Gastrocnemius medialis (tissue), 4 donors: ENCODE results near the gene HDGFL2.

Experiments
- POLR2A ChIP-seq, 2 donors: fragments of 450-650 bp; IDR thresholded peaks; one replicate each; pipeline ENCODE4 v1.6.1; 2017; ENCODE audit warnings: antibody characterized with exemption in 2 of 2, mild to moderate bottlenecking in 2 of 2, moderate library complexity in 2 of 2
- TF ChIP-seq, protein P1 (sequence below), 5 experiments: fragments of 450-650 bp in 3 of 5; fragments of 200-600 bp in 2 of 5; sonication (generic) in 2 of 5; IDR thresholded peaks in 4 of 5; conservative IDR thresholded peaks in 1 of 5; 1 replicate in 4 of 5; 2 replicates in 1 of 5; pipeline ENCODE4 v1.5.1; 2016 to 2019; ENCODE audit warnings: antibody characterized with exemption in 5 of 5, mild to moderate bottlenecking in 3 of 5, moderate library complexity in 3 of 5

DNA sequence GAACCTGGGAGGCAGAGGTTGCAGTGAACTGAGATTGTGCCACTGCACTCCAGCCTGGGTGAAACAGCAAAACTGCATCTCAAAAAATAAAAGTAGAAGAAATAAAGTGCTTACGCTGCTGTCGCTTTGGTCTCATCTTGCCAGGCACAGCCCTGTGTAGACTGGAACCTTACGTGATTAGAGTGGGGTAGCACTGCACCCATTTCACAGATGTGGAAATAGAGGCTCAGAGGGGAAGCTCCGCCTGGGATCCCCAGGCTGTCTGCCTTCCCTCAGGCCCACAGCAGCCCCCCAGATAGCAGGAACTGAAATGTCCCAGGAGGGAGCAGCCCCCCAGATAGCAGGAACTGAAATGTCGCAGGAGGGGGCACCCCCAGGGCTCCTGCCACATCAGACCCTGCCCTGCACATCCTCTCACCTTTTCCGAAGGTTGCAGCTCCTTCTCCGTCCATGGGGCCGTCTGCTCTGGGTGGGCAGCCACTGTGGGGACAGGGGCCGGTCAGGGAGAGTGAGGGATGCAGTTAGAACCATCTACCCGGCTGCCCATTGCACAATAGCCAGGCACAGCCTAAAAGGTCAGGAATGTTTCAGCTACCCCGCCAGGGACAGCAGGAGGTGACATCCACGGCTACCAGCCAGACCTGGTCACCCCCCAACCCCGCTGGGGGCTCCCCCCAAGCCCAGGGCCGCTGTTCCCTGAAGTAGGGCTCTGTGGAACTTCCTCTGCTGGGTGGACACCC, 44.3 kb downstream of the HDGFL2 start:
- TF ChIP-seq, protein P1, sequence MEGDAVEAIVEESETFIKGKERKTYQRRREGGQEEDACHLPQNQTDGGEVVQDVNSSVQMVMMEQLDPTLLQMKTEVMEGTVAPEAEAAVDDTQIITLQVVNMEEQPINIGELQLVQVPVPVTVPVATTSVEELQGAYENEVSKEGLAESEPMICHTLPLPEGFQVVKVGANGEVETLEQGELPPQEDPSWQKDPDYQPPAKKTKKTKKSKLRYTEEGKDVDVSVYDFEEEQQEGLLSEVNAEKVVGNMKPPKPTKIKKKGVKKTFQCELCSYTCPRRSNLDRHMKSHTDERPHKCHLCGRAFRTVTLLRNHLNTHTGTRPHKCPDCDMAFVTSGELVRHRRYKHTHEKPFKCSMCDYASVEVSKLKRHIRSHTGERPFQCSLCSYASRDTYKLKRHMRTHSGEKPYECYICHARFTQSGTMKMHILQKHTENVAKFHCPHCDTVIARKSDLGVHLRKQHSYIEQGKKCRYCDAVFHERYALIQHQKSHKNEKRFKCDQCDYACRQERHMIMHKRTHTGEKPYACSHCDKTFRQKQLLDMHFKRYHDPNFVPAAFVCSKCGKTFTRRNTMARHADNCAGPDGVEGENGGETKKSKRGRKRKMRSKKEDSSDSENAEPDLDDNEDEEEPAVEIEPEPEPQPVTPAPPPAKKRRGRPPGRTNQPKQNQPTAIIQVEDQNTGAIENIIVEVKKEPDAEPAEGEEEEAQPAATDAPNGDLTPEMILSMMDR (IDR thresholded peaks at IDR 0.05 in 4 of 5, conservative IDR thresholded peaks at IDR 0.05 in 1 of 5): no peak
- no peak for TF ChIP-seq POLR2A (IDR thresholded peaks at IDR 0.05)
